ENCODE measurements around the gene RIMS3.
"Not testable (repeated sequence)": the region's sequence is repeated elsewhere in the genome, so short reads cannot be mapped to it uniquely, and the experiment has no call there.

Gene RIMS3

GRCh38 chr1:40665335-40666171 is at the start of gene RIMS3:
Gene RIMS3 (minus strand): TSS chr1:40665682. CDS start chr1:40641925, 23,757 bp downstream.
- no peak for DNase-seq

- DNase-seq, result no peak
Measured at GRCh38 chr1:40712997-40713396, 47.5 kb upstream of the RIMS3 start.

DNA sequence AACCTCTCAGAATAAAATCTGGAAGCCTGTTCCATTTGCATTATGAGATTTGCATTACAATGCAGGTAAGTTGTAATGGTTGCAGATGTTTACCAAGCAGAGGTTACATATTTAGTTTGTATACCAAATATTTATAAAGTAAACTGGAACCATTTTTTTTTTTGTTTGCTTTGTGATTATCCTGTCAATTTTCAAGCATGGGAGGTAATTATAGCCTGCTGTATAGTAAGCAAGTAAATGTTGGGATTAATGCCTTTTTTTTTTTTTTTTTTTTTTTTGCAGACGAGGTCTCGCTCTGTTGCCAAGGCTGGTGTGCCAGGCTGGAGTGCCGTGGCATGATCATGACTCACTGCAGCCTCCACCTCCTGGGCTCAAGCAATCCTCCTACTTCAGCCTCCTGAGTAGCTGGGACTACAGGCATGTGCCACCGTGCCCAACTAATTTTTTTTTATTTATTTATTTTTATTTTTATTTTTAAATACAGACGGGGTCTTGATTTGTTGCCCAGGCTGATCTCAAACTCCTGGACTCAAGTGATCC is 47.0 kb upstream of the RIMS3 start:
- no peak for DNase-seq

GRCh38 chr1:40711465-40712404 is 46.3 kb upstream of the RIMS3 start:
- no peak for DNase-seq

DNA sequence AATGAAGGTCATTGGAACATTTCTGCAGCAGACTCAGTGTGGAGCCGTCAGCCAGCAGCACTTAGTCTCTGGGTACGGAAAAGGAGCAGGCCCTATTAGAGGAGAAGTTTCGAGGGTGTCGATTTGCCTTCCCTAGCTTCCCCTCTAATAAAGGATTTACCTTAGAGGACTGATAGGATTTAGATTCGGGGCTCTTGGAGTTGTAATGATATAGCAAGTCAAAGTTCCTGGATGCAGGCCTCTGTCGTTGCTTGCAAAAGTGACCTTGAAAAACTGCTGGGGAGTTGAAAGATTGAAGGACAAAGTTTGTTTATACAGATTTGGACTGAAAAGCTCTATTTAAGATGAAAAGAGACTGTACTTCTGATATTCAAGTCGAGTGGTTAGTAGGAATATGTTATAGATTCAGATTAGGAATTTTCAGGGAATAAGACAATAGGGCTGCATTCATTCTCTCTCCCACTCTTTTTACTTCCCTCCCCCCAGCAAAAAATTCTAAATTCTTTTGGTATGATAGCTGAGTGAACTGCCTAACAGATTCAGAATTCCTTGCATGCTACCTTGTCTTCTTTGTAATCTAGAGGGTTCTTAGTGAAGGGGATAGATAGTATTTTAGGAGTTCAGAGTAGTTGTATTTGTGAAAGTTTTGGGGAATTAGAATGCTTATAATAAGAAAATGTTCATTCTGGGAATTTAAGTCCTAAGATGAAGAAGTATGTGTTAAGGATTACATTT is 45.3 kb upstream of the RIMS3 start:
- no peak for DNase-seq

DNA sequence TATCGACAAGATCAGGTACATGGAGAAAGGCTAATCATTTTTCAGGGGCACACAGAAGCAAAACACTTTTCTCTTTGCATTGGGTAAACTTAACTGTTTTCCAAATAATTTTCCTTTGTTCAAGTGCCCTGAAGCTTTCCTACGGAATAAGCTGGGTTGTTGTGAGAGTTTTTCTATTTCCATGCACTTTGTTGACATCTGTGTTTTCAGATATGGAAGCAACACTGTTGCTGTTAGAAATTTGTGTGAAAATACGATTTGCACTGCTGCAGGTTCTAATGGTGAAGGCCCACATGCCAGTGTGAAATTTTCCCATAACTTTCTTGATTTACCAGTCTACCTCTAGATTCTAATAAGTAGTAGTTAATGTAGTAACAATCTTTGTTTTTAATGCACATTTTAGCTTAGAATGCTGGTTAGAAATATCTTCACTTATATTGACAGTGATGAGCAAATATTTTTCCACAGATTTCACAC is 44.4 kb upstream of the RIMS3 start:
- DNase-seq, result no peak

DNA sequence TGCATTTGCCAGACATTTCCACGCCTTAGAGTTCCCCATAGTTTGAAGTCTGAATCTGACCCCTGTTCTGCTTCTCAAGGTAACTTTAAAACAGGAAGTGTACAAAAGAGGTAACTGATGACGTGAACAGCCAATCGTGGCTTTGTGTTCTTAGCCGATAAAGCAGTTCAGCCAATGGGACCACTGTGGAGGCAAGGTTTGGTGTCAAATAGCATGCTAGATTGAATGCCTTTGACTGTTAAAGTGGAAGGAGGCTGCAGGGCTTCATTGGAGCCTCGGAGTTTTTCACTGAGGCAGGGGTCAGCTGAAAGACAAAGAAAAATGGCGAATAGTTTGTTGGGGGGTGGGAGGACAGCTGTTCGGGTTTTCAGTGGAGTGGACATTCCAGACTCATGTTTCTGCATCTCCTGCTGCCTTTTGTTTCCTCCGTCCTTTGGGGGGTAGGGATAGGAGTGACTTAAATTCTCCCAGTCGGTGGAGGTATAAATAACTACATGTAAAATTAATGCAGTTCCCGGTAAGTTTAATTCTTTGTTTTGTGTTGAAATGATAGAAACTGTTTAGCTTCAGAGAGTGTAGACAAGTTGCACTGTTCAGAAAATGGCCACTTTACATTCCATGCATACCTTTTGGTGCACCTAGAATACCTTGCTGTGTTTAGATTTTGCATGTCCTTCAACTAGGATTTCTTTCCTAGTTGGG is 43.8 kb upstream of the RIMS3 start:
- DNase-seq, result no peak

DNA sequence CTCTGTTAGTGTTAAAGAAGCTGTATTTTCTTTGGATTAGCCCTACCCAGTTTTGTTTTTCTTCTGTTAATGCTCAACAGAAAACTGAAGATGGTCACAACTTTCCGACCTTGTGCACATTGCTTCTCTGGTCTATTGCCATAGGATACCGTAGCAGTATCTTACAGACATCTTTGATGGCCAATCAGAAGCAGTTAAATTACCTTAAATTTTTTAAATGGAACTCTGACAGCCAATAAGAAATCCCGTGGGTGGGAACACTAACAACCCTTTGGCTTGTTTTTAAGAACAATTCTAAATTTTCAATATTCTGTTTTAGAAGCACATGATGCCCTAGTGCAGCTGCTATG is 43.2 kb upstream of the RIMS3 start:
- DNase-seq, result no peak

DNA sequence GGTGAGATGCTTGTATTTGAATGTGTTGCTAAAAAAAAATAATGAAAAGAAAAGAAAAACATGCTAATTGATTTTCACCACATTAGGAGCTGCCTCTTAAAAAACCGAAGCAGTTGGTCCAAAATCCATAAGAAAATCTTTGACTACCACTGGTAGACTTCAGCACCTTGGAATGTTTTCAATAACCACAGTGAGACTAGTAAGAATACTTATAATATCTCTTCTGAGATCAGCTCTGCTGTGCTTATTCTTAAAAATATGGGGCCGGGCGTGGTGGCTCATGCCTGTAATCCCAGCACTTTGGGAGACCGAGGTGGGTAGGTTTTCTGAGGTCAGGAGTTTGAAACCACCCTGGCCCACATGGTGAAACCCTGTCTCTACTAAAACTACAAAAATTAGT is 41.1 kb upstream of the RIMS3 start:
- no peak for DNase-seq

DNA sequence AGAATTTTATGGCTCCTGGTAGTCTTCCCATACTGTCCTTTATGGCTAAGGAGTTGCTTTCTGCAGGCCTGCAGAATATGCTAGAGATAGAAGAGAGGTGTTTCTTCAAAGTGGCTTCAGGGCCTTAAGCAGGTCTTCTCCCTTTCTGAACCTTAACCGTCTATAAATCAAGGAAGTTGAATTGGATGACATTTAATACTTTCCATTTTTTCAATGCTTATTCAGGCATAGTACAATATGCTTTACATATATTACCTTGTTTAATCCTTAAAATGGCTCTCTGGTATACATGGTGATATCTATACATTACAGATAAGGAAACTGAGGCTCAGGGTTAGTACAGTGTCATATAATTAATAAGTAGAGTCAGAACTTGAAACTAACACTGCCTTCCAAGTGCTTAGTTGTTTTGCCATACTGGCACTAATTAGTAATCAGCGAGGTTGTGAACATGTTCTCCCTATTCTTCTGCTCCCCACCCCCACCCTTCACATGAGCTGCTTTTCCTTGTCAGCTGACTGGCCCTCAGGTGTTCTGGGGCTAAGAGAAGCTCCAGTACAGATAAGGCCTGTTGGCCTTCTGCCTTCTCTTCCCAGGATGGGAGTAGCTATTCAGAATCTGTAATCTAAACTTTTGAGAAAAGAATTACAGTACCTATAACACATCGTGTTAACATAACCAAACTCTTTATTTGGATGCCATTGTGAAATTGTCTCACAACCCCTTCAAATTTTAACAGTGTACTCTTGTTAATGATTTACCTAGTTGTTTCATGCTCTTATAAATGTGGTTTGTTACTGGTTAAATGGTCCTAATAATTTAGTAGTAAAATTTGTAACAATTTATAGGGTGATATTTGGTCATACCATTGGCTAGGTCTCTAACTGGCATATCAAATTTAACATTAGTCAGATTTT is 39.6 kb upstream of the RIMS3 start:
- no peak for DNase-seq

DNA sequence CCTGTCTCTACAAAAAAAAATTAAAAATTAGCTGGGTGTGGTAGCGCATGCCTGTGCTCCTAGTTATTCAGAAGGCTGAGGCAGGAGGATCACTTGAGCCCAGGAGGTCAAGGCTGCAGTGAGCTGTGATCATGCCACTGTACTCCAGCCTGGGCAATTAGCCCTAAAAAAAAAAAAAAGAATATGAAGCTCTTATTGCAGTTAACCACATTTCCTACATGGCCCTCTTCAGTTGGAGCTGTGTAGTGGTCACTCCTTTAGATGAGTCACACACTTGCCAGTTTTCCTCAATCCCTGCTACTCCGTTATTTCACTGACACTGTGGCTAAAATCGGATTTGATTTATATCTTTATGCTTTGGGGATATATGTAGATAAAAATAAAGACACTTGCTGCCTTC is 37.8 kb upstream of the RIMS3 start:
- no peak for DNase-seq

DNA sequence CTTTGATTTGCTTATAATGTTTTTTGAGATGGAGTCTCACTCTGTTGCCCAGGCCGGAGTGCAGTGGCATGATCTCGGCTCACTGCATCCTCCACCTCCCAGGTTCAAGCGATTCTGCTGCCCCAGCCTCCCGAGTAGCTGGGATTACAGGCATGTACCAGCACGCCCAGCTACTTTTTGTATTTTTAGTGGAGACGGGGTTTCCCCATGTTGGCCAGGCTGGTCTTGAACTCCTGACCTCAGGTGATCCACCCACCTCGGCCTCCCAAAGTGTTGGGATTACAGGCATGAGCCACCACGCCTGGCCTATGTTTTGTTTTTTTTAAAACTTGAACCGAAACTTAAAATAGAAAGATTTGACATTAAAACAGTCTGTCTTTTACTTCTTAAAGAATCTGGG is 37.3 kb upstream of the RIMS3 start:
- not testable (repeated sequence) for DNase-seq

DNA sequence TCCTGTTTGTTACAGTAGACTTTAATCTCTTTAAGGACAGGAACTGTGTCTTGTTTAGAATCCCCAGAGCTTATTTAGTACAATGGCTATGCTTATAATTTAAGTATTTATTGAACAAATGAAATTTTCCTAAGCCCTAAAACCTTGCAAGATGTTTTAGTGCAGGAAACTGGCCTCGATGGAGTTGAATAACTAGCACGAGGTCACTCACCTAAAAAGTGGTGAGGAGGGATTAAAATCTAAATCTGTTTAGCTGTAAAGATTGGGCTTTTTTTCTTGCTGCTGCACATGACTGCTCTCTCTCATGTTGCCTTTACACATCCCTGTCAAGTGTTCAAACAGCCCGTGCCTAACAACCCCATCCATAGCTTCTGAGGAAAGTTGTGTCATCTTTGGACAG is 36.2 kb upstream of the RIMS3 start:
- DNase-seq, result no peak

GRCh38 chr1:40699787-40700186 is 34.3 kb upstream of the RIMS3 start:
- no peak for DNase-seq

DNA sequence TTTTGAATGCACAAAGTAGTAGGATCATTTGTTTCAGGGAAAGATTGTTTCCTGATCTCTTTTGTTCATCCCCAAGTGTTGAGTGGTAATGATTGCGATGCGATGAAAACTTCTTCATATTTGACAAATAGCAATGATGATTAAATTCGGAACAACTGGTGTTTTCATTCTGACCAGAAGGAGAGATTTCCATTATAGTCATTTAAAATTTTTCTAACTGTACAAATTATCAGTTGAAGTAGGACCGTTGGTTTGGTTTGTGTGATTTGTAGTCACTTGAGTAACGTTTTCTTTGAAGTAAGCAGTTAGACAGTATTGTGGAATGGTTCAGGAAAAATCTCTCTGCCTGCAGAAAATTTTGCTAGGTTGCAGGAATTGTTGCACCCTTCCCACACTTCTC is 32.0 kb upstream of the RIMS3 start:
- DNase-seq, result no peak

- DNase-seq, result no peak
Measured at GRCh38 chr1:40696294-40696693, 30.8 kb upstream of the RIMS3 start.

GRCh38 chr1:40694353-40694874 is 28.9 kb upstream of the RIMS3 start:
- no peak for DNase-seq

DNA sequence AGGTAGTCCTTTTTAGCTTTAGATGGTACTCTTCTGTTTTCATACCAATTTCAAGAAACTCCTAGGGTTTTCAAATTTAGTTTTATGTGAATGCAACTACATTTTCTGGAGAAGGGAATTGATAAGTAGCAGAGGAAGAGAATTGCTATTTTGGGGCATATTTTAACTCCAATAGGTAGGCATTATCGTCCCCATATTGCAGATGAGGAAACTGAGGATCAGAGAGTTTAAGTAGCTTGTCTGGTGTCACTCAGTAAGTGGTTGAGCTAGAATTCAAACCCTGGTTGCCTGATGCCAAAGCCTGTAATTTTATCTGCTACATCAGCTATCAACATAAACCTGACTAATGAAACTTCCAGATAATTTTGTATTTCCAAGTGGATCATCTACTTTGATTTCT is 27.9 kb upstream of the RIMS3 start:
- DNase-seq, result no peak

GRCh38 chr1:40692429-40692895 is 27.0 kb upstream of the RIMS3 start:
- no peak for DNase-seq

DNA sequence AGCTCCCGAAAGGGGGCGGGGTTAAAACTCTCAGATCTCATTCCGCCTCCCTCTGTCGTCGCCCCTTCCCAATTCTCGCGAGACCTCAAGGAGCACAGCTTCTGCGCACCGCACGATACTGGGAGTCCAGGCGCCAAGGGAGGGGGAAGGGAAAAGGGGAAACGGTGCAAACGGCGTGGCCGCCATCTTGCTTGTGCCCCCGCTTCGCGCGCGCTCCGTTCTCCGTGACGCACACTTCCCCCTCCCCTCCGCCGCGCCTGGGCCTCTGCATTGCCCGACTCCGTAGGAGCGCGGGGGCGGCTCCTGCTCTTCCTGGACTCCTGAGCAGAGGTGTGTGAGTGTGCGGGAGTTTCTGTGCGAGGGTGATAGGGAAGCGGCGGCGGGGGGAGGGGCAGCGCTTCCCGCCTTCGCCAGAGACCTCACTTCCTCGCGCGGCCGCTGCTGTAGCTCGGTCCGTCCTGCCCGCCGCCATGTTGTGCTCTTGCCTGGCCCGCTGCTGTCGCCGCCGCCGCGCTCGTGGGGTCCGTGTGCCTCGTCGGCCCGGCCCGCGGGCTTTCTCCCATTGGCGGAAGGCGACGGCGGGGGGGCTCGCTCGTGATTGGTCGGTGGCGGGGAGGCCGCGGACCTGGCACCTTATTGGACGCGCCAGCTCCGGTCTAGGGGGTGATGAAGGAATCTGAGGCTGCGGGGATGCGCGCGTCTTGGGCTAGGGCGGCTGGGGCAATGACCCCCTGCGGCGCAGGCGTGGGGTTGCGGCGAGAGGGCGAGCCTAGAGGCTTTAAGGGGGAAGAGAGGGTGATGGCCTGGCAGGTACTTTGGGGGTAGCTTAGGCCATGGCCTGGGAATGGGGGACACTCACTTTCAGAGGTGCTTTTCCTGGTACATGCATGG is 26.3 kb upstream of the RIMS3 start, which contains the start of gene NFYC:
NFYC (plus strand) TSS at position 167 of the 891 bp plus-strand sequence. CDS start 47,140 bp downstream, outside the sequence.
- peak; percentile 83 for DNase-seq
